GM12878 (cell line): ENCODE measurements around the gene DMAP1. TPM values are rescaled to one million over a fixed set of nuclear protein-coding genes. Genes with fewer than 3 reads are reported as not detected.

Source experiments
- ATAC-seq: fragments of 200-7000 bp; cut with Tn5 transposase; 3 replicates; pipeline ENCODE4 v1.9.1; 2020; ENCODE audit warnings: mild to moderate bottlenecking, moderate library complexity
- BruUV-seq: library from RNA; stranded (reverse); fragments of 400-500 nt; replicated peaks from 2 replicates; lab custom pipeline; 2021; lab: Mats Ljungman, UMichigan
- CTCF ChIA-PET: fragments of 300-600 bp; sonication (Branson Sonifier 250); formaldehyde crosslinking; extraction: SDS; loops from one replicate; lab custom pipeline; 2021; ENCODE audit warnings: inconsistent platforms; lab: Yijun Ruan, JAX
- POLR2A ChIA-PET: fragments of 350-600 bp; formaldehyde crosslinking; extraction: SDS; loops from one replicate; lab custom pipeline; 2021; ENCODE audit warnings: inconsistent platforms; lab: Charles Lee
- RAD21 ChIA-PET: fragments of 300-600 bp; sonication (Branson Sonifier 250); formaldehyde crosslinking; loops from one replicate; lab custom pipeline; 2023; ENCODE audit warnings: antibody characterized with exemption; ENCODE audit not compliant: unreplicated experiment; lab: Charles Lee
- SMC1A ChIA-PET: fragments of 300-600 bp; sonication (Branson Sonifier 250); formaldehyde crosslinking; loops from one replicate; lab custom pipeline; 2023; ENCODE audit not compliant: unreplicated experiment, uncharacterized antibody; lab: Charles Lee
- DNase-seq: peaks from one replicate; pipeline ENCODE4 v3.0.0-alpha.2; 2011; ENCODE audit warnings: low read depth, low spot score
- FAIRE-seq: peaks from 3 replicates; lab custom pipeline; 2011; peaks lifted over from hg19 to GRCh38; lab: Jason Lieb, UNC
- H2AFZ ChIP-seq: 2 replicates; pipeline ENCODE4 v1.6.0; 2011; ENCODE audit warnings: low read depth, low read length, control low read depth; ENCODE audit not compliant: control insufficient read depth
- H3K27ac ChIP-seq: 2 replicates; pipeline ENCODE4 v1.5.1; 2011; ENCODE audit warnings: control low read depth; ENCODE audit not compliant: control insufficient read depth, insufficient read depth
- H3K27me3 ChIP-seq, 2 experiments: replicated peaks in 1 of 2; 2 replicates each; pipeline versions ENCODE4 v1.6.0 to v1.6.1; 2011; ENCODE audit warnings: low read length in 1 of 2; ENCODE audit not compliant: control insufficient read depth in 2 of 2, insufficient read depth in 2 of 2
- H3K36me3 ChIP-seq, 2 experiments: 2 replicates each; pipeline ENCODE4 v1.5.1; 2011; ENCODE audit warnings: low read length in 1 of 2; ENCODE audit not compliant: control insufficient read depth in 2 of 2, insufficient read depth in 2 of 2
- H3K4me1 ChIP-seq: 2 replicates; pipeline ENCODE4 v1.6.1; 2011; ENCODE audit warnings: mild to moderate bottlenecking, low read length, moderate library complexity, mixed read lengths; ENCODE audit not compliant: control insufficient read depth, insufficient read depth
- H3K4me2 ChIP-seq: 2 replicates; pipeline ENCODE4 v1.6.0; 2011; ENCODE audit warnings: control low read depth; ENCODE audit not compliant: control insufficient read depth, insufficient read depth
- H3K4me3 ChIP-seq: fragments of 200-600 bp; sonication (generic); 2 replicates; pipeline ENCODE4 v1.5.1; 2016
- H3K79me2 ChIP-seq: 2 replicates; pipeline ENCODE4 v1.6.0; 2011; ENCODE audit warnings: low read length; ENCODE audit not compliant: control insufficient read depth, insufficient read depth
- H3K9ac ChIP-seq: 2 replicates; pipeline ENCODE4 v1.8.0; 2011; ENCODE audit warnings: low read length, control low read depth, mixed read lengths; ENCODE audit not compliant: control insufficient read depth, insufficient read depth
- H3K9me3 ChIP-seq: replicated peaks from 3 replicates; pipeline ENCODE4 v1.5.1; 2011; ENCODE audit warnings: mild to moderate bottlenecking, low read length; ENCODE audit not compliant: control insufficient read depth, insufficient read depth
- H4K20me1 ChIP-seq: 2 replicates; pipeline ENCODE4 v1.6.0; 2011; ENCODE audit not compliant: control insufficient read depth, insufficient read depth
- ATF7 ChIP-seq: fragments of 450-650 bp; IDR thresholded peaks from 2 replicates; pipeline ENCODE4 v1.6.1; 2016; ENCODE audit warnings: low read depth, mild to moderate bottlenecking
- ZNF24 ChIP-seq: fragments of 450-650 bp; IDR thresholded peaks from 2 replicates; pipeline ENCODE4 v1.6.1; 2017; ENCODE audit warnings: antibody characterized with exemption, mild to moderate bottlenecking
- whole genome bisulfite sequencing: methylation state at CpG from one replicate; pipeline ENCODE4 v1.1.6; 2016; ENCODE audit warnings: low lambda C conversion rate; ENCODE audit not compliant: insufficient replicate concordance, insufficient coverage; ENCODE audit errors: missing lambda C conversion rate; 5-methylcytosine and 5-hydroxymethylcytosine counted together
- in situ Hi-C: fragments of 300-500 bp; cut with MboI; formaldehyde crosslinking; loops from 9 replicates; pipeline ENCODE4 v1.14.3; 2018; ENCODE audit warnings: mixed read lengths
- intact Hi-C: fragments of 100-400 bp; cut with micrococcal nuclease; formaldehyde crosslinking; loops from one replicate; pipeline ENCODE4 v1.14.2; 2022; ENCODE audit not compliant: unreplicated experiment
- polyA plus RNA-seq, 11 experiments: library from polyadenylated mRNA; depleted of rRNA in 4 of 11; unstranded in 6 of 11; stranded (reverse) in 5 of 11; fragments of >200 nt; fragmentation: Nextera tagmentation in 4 of 11; fragmentation: Illumina TruSeq in 1 of 11; extraction: Ambion mirVana in 4 of 11; extraction: Trizol in 1 of 11; gene quantifications; 1 replicate in 1 of 11; 2 replicates in 10 of 11; pipeline versions ENCODE4 v1.2.1 to v1.2.3, GENCODE V29; 2011 to 2016; ENCODE audit warnings: inconsistent platforms in 2 of 11, missing spikeins in 2 of 11, low read depth in 1 of 11
- total RNA-seq, 4 experiments: library from RNA; depleted of rRNA in 3 of 4; stranded (reverse); fragments of >200 nt in 3 of 4; fragmentation: Illumina TruSeq in 1 of 4; extraction: Trizol in 1 of 4; gene quantifications; 2 replicates each; pipeline versions ENCODE4 v1.2.1 to v1.2.3, GENCODE V29; 2013 to 2021
- TF ChIP-seq, protein P1 (sequence below): IDR thresholded peaks from 2 replicates; pipeline ENCODE4 v1.6.1; 2012; ENCODE audit warnings: low read length, inconsistent platforms
- TF ChIP-seq, protein P2 (sequence below): IDR thresholded peaks from 2 replicates; pipeline ENCODE4 v1.6.1; 2011; ENCODE audit warnings: borderline replicate concordance, low read depth, mild to moderate bottlenecking, moderate library complexity, low read length; ENCODE audit not compliant: insufficient read depth, poor library complexity, severe bottlenecking
- TF ChIP-seq, protein P3 (sequence below): fragments of 450-650 bp; conservative IDR thresholded peaks from 2 replicates; pipeline ENCODE4 v1.6.1; 2017; ENCODE audit warnings: mild to moderate bottlenecking, moderate library complexity
- TF ChIP-seq, protein P4 (sequence below): IDR thresholded peaks from 2 replicates; pipeline ENCODE4 v1.6.1; 2012; ENCODE audit warnings: low read depth, low read length, improper control_type of control experiment

The DMAP1 gene
- total and polyA plus RNA-seq, 10 of the 15 experiments (the other 5 are each of a cell fraction or from before 2014, with no cell fraction given), result 1.9 to 59.1 (median 37.7) TPM

DNA sequence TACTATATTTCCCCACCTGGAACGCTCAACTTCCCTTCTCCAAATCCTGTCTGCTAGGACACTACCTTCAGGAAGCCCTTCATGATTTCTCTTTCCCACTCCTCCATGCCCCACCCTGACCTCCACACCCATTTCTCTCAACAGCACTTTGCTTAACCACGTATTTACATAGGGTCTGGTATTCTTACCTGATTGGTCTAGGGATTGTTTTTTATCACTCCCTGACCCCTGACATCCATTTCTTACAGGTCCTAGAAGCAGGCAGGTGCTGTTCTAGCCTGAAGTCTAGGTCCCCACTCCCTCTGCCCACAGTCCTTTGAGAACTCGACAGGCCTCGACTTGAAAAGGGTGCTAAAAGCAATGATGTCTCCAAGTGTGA, 47.5 kb downstream of the DMAP1 start:
- Histone ChIP-seq H2AFZ (no peak overlapping the region), H3K27me3 (no peaks in the 10 kb centered on the region), H3K4me1 (no peaks in the 10 kb centered on the region), H3K9ac (no peak overlapping the region), H3K79me2 (no peaks in the 10 kb centered on the region), H3K27ac (no peak overlapping the region), H3K4me2 (no peak overlapping the region), H3K36me3 (peaks cover 0 to 2% of the 10 kb centered on the region in 2 experiments; a peak in 3 of 4 replicates), H3K4me3 (no peak overlapping the region), H4K20me1 (no peaks in the 10 kb centered on the region), H3K9me3 (no peaks in the 10 kb centered on the region)
- RAD21 ChIA-PET, result no interaction called here
- intact Hi-C loops (no loop called here), in situ Hi-C loops (no loop called here)
- SMC1A ChIA-PET, result no interaction called here
- CTCF ChIA-PET, result no interaction called here
- FAIRE-seq (no peak), DNase-seq (no peak), ATAC-seq (no peak)
- POLR2A ChIA-PET, result no interaction called here
- WGBS, result 85% methylated on average over 4 of the region's 4 CpGs
- BruUV-seq, result no TSS peak
- TF ChIP-seq, protein P1, sequence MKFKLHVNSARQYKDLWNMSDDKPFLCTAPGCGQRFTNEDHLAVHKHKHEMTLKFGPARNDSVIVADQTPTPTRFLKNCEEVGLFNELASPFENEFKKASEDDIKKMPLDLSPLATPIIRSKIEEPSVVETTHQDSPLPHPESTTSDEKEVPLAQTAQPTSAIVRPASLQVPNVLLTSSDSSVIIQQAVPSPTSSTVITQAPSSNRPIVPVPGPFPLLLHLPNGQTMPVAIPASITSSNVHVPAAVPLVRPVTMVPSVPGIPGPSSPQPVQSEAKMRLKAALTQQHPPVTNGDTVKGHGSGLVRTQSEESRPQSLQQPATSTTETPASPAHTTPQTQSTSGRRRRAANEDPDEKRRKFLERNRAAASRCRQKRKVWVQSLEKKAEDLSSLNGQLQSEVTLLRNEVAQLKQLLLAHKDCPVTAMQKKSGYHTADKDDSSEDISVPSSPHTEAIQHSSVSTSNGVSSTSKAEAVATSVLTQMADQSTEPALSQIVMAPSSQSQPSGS, result no peak
- no peak for TF ChIP-seq ZNF24
- TF ChIP-seq ATF7, result no peak
- TF ChIP-seq, protein P2, sequence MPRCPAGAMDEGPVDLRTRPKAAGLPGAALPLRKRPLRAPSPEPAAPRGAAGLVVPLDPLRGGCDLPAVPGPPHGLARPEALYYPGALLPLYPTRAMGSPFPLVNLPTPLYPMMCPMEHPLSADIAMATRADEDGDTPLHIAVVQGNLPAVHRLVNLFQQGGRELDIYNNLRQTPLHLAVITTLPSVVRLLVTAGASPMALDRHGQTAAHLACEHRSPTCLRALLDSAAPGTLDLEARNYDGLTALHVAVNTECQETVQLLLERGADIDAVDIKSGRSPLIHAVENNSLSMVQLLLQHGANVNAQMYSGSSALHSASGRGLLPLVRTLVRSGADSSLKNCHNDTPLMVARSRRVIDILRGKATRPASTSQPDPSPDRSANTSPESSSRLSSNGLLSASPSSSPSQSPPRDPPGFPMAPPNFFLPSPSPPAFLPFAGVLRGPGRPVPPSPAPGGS, result no peak
- TF ChIP-seq, protein P3, sequence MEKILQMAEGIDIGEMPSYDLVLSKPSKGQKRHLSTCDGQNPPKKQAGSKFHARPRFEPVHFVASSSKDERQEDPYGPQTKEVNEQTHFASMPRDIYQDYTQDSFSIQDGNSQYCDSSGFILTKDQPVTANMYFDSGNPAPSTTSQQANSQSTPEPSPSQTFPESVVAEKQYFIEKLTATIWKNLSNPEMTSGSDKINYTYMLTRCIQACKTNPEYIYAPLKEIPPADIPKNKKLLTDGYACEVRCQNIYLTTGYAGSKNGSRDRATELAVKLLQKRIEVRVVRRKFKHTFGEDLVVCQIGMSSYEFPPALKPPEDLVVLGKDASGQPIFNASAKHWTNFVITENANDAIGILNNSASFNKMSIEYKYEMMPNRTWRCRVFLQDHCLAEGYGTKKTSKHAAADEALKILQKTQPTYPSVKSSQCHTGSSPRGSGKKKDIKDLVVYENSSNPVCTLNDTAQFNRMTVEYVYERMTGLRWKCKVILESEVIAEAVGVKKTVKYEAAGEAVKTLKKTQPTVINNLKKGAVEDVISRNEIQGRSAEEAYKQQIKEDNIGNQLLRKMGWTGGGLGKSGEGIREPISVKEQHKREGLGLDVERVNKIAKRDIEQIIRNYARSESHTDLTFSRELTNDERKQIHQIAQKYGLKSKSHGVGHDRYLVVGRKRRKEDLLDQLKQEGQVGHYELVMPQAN, result no peak
- TF ChIP-seq, protein P4, sequence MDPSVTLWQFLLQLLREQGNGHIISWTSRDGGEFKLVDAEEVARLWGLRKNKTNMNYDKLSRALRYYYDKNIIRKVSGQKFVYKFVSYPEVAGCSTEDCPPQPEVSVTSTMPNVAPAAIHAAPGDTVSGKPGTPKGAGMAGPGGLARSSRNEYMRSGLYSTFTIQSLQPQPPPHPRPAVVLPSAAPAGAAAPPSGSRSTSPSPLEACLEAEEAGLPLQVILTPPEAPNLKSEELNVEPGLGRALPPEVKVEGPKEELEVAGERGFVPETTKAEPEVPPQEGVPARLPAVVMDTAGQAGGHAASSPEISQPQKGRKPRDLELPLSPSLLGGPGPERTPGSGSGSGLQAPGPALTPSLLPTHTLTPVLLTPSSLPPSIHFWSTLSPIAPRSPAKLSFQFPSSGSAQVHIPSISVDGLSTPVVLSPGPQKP, result no peak
